ENCODE measurements around the gene FHL2.

The FHL2 gene

DNA sequence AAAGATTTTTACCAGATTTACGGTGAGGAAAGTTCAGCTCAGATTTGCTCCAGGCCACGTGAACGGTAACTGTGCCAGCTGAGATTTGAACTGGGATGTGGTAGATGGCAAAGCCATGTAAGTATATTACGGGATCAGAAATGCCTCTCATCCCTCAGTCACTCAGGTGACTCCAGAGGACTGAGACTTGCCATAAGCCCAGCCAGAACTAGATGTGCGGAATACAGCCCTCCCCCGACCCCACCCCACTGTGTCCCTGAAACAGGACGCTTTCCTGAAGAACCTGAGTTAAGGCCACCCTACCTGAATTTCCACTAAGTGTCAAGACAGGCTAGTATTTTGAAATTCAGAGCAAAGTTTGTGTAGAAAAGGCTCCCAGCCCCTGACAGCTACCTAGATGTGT is 1.3 kb upstream of the FHL2 start:
- peaks cover 35% of the 10 kb centered on the region in 2 donors for H3K4me1 ChIP-seq (ENCODE audit: control insufficient read depth in 1 of 2, insufficient read depth in 2 of 2, low read length in 2 of 2)
- peak overlapping the region in 1 of 2 donors; percentile 49 for H3K9ac ChIP-seq (ENCODE audit: low read depth in 1 of 2, low read length in 2 of 2)
- peak overlapping the region; percentile 43 for H3K27ac ChIP-seq (ENCODE audit: low read depth, low read length)
- no peaks in the 10 kb centered on the region for H3K9me3 ChIP-seq (ENCODE audit: control insufficient read depth in 1 of 2, low read length in 2 of 2)
- peak overlapping the region in 1 of 2 donors; percentile 19 for H3K4me3 ChIP-seq (ENCODE audit: low read depth in 1 of 2, low read length in 2 of 2)
- no peaks in the 10 kb centered on the region for H3K36me3 ChIP-seq (ENCODE audit: control insufficient read depth in 1 of 2, insufficient read depth in 2 of 2, low read length in 2 of 2)
- no peaks in the 10 kb centered on the region for H3K27me3 ChIP-seq (ENCODE audit: control insufficient read depth in 1 of 2, insufficient read depth in 2 of 2, low read length in 2 of 2)

DNA sequence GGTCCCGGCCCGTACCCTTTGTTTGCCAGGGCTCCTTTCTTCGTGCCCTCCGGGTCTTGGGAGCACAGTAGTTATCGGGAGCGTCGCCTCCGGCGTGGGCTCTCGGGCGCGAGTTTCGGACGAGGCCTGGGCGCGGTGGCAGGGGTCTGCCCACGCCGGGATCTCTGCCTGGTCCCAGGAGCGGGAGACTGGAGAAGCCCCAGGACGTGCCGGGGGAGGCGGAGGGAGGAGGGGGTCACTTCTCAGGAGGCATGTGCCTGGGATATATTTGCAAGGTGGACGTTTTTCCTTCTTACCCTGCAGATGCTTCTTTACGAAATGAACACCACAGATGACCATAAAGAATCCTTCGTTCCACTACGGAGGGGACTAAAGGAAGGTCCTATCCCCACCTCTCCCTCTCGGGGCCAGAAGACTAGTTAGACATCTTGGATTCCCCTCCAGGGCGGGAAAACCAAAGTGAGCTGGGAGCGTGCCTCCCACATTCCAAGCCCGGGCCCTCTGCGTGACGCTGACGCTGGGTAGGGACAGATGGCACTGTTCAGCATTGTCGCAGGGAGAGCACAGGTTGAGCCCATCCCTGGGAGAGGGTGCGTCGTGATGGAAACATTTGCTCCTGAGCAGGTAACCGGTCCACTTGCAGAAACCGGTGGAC is 483 bp upstream of the FHL2 start:
- Histone ChIP-seq H3K4me3 (ENCODE audit: low read depth in 1 of 2, low read length in 2 of 2) (peak overlapping the region; percentile 1 to 80), H3K9me3 (ENCODE audit: control insufficient read depth in 1 of 2, low read length in 2 of 2) (no peaks in the 10 kb centered on the region), H3K27ac (ENCODE audit: low read depth, low read length) (peak overlapping the region; percentile 30), H3K9ac (ENCODE audit: low read depth in 1 of 2, low read length in 2 of 2) (peak overlapping the region; percentile 89 to 92), H3K36me3 (ENCODE audit: control insufficient read depth in 1 of 2, insufficient read depth in 2 of 2, low read length in 2 of 2) (no peaks in the 10 kb centered on the region), H3K4me1 (ENCODE audit: control insufficient read depth in 1 of 2, insufficient read depth in 2 of 2, low read length in 2 of 2) (peaks cover 31% of the 10 kb centered on the region in 2 donors), H3K27me3 (ENCODE audit: control insufficient read depth in 1 of 2, insufficient read depth in 2 of 2, low read length in 2 of 2) (no peaks in the 10 kb centered on the region)

DNA sequence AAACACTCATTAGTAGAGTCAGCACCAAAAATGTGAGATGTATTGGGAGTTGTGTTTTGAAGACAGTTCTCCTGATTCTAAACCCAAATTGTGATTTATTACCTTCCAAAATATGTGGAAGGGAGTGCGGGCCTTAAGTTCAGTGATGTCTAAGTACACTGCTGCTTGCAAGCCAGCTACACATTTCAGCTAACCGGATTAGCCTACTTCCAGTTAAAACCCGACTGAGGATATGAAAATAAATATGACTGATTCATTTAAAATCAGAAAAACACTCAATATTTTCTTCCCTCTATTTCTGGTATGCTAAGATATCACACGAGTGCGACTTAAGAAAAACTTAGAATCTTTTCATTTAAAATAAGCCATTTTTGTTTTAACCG is 907 bp downstream of the FHL2 start:
- peaks cover 17% of the 10 kb centered on the region in 2 donors for H3K4me1 ChIP-seq (ENCODE audit: control insufficient read depth in 1 of 2, insufficient read depth in 2 of 2, low read length in 2 of 2)
- H3K9ac ChIP-seq (ENCODE audit: low read depth in 1 of 2, low read length in 2 of 2) = peak overlapping the region; percentile 89 to 92
- H3K4me3 ChIP-seq (ENCODE audit: low read depth in 1 of 2, low read length in 2 of 2) = peak overlapping the region; percentile 80 to 84
- peaks cover 0 to 8% of the 10 kb centered on the region in 2 donors for H3K36me3 ChIP-seq (ENCODE audit: control insufficient read depth in 1 of 2, insufficient read depth in 2 of 2, low read length in 2 of 2)
- H3K27me3 ChIP-seq (ENCODE audit: control insufficient read depth in 1 of 2, insufficient read depth in 2 of 2, low read length in 2 of 2) = no peaks in the 10 kb centered on the region
- peak overlapping the region; percentile 82 for H3K27ac ChIP-seq (ENCODE audit: low read depth, low read length)
- no peaks in the 10 kb centered on the region for H3K9me3 ChIP-seq (ENCODE audit: control insufficient read depth in 1 of 2, low read length in 2 of 2)

DNA sequence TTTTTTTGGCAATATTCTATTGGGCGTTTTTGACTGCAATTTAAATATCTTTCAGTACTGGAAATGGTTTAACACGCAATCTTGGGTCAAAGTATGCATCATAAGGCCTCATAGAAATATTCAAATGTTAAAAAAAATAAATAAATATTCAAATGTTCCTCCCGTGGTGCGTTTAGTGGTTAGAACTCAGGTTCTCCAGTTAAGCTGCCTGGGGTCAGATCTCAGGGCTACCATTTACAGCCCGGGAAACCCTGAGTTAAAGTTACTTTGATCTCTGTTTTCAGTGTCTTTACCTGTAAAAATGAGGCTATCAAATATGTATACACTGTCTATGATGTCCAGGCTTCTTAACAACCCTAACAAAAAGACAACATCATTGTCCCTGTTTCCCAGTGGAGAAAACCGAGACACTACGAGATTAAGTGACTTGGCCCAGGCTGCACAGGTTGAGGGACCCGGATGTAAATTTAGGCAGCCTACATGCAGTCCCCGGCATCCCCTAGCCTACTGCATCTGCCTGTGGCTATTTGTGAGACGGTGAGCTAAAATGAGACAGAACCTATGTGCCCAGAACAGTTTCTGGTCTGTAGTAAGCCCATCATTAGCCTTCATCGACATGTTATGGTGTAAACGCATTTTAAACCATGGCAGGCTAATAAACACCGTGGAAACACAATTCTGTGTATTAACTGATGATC is 1.7 kb downstream of the FHL2 start:
- Histone ChIP-seq H3K4me1 (ENCODE audit: control insufficient read depth in 1 of 2, insufficient read depth in 2 of 2, low read length in 2 of 2) (peaks cover 16 to 21% of the 10 kb centered on the region in 2 donors), H3K36me3 (ENCODE audit: control insufficient read depth in 1 of 2, insufficient read depth in 2 of 2, low read length in 2 of 2) (peaks cover 0 to 8% of the 10 kb centered on the region in 2 donors), H3K9me3 (ENCODE audit: control insufficient read depth in 1 of 2, low read length in 2 of 2) (no peaks in the 10 kb centered on the region), H3K4me3 (ENCODE audit: low read depth in 1 of 2, low read length in 2 of 2) (peak overlapping the region; percentile 80 to 84), H3K9ac (ENCODE audit: low read depth in 1 of 2, low read length in 2 of 2) (peak overlapping the region; percentile 89 to 92), H3K27ac (ENCODE audit: low read depth, low read length) (peak overlapping the region; percentile 57), H3K27me3 (ENCODE audit: control insufficient read depth in 1 of 2, insufficient read depth in 2 of 2, low read length in 2 of 2) (no peaks in the 10 kb centered on the region)

DNA sequence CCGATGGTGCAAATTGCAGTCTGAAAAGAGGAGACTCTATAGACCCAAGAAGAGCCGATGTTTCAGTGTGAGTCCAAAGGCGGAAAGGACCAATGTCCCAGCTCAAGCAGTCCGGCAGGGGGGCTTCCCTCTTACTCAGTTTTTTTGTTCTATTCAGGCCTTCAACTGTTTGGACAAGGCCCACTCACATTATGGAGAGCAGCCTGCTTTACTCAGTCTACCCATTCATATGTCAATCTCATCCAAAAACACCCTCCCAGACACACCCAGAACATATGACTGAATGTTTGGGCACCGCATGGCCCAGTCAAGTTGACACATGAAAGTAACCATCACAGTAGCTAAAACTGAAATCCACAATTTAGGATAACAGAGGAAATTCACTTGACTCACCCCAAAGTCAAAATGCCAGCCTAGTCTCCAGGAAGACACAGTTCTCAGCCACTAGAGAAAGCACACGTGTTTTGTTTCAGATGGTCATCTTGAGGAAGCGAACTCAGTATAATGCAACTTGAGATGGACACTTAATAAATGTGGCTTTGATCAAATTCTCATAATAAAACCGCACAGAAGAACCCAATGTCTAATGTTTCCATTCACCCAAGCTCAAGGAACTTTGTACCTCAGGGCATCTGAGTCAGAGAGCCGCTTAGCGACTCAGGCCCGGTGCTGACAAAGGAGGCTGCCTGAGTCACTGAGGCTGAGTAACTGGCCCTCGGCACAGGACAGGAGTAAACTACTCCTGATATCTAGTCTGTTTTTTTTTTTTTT is 2.4 kb downstream of the FHL2 start:
- peaks cover 19 to 29% of the 10 kb centered on the region in 2 donors for H3K4me1 ChIP-seq (ENCODE audit: control insufficient read depth in 1 of 2, insufficient read depth in 2 of 2, low read length in 2 of 2)
- H3K27me3 ChIP-seq (ENCODE audit: control insufficient read depth in 1 of 2, insufficient read depth in 2 of 2, low read length in 2 of 2) = no peaks in the 10 kb centered on the region
- H3K9me3 ChIP-seq (ENCODE audit: control insufficient read depth in 1 of 2, low read length in 2 of 2) = no peaks in the 10 kb centered on the region
- peaks cover 0 to 8% of the 10 kb centered on the region in 2 donors for H3K36me3 ChIP-seq (ENCODE audit: control insufficient read depth in 1 of 2, insufficient read depth in 2 of 2, low read length in 2 of 2)
- H3K9ac ChIP-seq (ENCODE audit: low read depth in 1 of 2, low read length in 2 of 2) = peak overlapping the region in 1 of 2 donors; percentile 92
- no peak overlapping the region for H3K27ac ChIP-seq (ENCODE audit: low read depth, low read length)
- H3K4me3 ChIP-seq (ENCODE audit: low read depth in 1 of 2, low read length in 2 of 2) = peak overlapping the region; percentile 2 to 84

DNA sequence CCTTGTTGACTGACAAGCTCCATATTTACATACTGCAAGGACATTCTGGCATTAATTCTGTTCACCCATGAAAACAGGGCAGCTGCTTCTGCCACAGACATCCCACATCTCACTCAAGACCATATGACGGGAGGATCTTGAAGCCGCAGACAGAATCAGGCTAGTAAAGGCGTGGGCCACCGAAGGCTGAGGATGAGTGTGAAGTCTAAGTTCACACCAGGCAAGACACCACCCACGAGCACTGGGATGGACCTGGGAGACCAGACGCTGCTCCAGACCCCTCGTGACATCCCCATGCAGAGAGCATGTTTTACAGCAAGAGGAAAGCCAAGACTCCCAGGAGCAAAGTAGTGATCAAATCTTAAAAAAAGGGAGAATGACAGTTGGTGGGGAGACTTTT is 3.2 kb downstream of the FHL2 start:
- H3K4me1 ChIP-seq (ENCODE audit: control insufficient read depth in 1 of 2, insufficient read depth in 2 of 2, low read length in 2 of 2) = peaks cover 22 to 33% of the 10 kb centered on the region in 2 donors
- H3K4me3 ChIP-seq (ENCODE audit: low read depth in 1 of 2, low read length in 2 of 2) = peak overlapping the region; percentile 2 to 84
- peaks cover 3 to 13% of the 10 kb centered on the region in 2 donors for H3K36me3 ChIP-seq (ENCODE audit: control insufficient read depth in 1 of 2, insufficient read depth in 2 of 2, low read length in 2 of 2)
- H3K27me3 ChIP-seq (ENCODE audit: control insufficient read depth in 1 of 2, insufficient read depth in 2 of 2, low read length in 2 of 2) = no peaks in the 10 kb centered on the region
- no peaks in the 10 kb centered on the region for H3K9me3 ChIP-seq (ENCODE audit: control insufficient read depth in 1 of 2, low read length in 2 of 2)
- peak overlapping the region; percentile 23 for H3K27ac ChIP-seq (ENCODE audit: low read depth, low read length)
- no peak overlapping the region for H3K9ac ChIP-seq (ENCODE audit: low read depth in 1 of 2, low read length in 2 of 2)

DNA sequence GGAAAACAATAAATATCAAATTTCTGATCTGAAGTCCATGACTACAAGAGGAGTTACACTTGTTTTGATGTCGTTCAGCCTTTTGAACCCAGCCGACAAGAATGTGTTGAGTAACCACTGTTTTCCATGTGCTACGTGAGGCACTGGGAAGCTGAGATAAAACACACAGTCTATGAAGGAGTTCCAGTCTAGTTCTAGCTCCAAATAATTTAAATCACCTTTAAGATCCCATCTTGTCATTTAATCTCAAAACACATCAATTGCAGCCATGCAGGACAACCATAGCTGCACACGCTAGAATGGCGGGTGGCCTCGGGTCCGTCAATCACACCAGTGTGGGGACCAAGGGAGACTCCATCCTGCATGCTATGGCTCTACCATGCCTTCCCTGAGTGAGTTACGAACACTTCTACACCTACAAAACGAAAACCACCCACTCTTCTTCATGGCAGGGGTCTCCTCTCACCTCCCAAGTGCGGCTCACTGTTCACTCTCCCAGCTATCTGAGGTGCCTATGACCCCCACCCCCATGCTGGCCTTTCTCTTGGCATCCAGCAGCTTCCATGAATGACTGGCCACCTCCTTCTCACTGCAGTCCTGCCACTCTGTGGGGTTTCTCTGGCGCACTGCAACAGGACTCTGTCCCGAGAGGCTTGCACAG is 3.8 kb downstream of the FHL2 start:
- Histone ChIP-seq H3K27ac (ENCODE audit: low read depth, low read length) (no peak overlapping the region), H3K9ac (ENCODE audit: low read depth in 1 of 2, low read length in 2 of 2) (no peak overlapping the region), H3K4me1 (ENCODE audit: control insufficient read depth in 1 of 2, insufficient read depth in 2 of 2, low read length in 2 of 2) (peaks cover 18 to 33% of the 10 kb centered on the region in 2 donors), H3K4me3 (ENCODE audit: low read depth in 1 of 2, low read length in 2 of 2) (peak overlapping the region in 1 of 2 donors; percentile 84), H3K9me3 (ENCODE audit: control insufficient read depth in 1 of 2, low read length in 2 of 2) (no peaks in the 10 kb centered on the region), H3K36me3 (ENCODE audit: control insufficient read depth in 1 of 2, insufficient read depth in 2 of 2, low read length in 2 of 2) (peaks cover 3 to 13% of the 10 kb centered on the region in 2 donors), H3K27me3 (ENCODE audit: control insufficient read depth in 1 of 2, insufficient read depth in 2 of 2, low read length in 2 of 2) (no peaks in the 10 kb centered on the region)

DNA sequence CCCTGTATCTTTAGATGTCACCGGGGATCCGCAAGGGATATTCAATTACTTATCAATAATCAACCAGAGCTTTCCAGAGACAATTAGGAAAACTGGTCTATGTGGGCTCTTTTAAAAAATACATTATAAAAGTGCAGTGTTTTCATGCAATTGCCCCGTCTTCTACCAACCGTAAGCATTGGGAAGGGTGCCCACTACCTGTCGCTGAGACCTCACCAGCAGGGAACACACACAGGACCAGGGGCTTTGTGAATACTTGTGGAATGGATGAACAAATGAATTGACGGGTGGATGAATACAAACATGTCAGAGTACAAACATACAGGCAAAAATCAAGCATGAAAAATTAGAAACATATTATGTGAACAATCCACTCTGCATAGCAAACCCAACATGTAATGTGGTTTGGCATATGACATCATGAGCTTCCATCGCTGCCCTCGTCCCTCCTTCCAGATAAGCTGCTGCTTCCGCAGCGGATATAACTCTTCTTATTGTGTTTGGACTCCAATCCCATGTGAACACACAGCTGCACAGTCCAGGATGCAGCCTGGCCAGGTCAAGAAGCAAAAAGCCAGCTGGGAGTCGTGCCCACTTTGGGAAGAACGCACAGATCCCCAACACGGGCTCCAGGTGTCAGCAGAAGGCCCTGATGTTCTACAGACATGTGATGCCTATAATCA is 5.3 kb downstream of the FHL2 start:
- Histone ChIP-seq H3K36me3 (ENCODE audit: control insufficient read depth in 1 of 2, insufficient read depth in 2 of 2, low read length in 2 of 2) (peaks cover 3 to 13% of the 10 kb centered on the region in 2 donors), H3K4me3 (ENCODE audit: low read depth in 1 of 2, low read length in 2 of 2) (no peak overlapping the region), H3K27me3 (ENCODE audit: control insufficient read depth in 1 of 2, insufficient read depth in 2 of 2, low read length in 2 of 2) (no peaks in the 10 kb centered on the region), H3K27ac (ENCODE audit: low read depth, low read length) (no peak overlapping the region), H3K9me3 (ENCODE audit: control insufficient read depth in 1 of 2, low read length in 2 of 2) (no peaks in the 10 kb centered on the region), H3K4me1 (ENCODE audit: control insufficient read depth in 1 of 2, insufficient read depth in 2 of 2, low read length in 2 of 2) (peaks cover 11 to 27% of the 10 kb centered on the region in 2 donors), H3K9ac (ENCODE audit: low read depth in 1 of 2, low read length in 2 of 2) (no peak overlapping the region)

DNA sequence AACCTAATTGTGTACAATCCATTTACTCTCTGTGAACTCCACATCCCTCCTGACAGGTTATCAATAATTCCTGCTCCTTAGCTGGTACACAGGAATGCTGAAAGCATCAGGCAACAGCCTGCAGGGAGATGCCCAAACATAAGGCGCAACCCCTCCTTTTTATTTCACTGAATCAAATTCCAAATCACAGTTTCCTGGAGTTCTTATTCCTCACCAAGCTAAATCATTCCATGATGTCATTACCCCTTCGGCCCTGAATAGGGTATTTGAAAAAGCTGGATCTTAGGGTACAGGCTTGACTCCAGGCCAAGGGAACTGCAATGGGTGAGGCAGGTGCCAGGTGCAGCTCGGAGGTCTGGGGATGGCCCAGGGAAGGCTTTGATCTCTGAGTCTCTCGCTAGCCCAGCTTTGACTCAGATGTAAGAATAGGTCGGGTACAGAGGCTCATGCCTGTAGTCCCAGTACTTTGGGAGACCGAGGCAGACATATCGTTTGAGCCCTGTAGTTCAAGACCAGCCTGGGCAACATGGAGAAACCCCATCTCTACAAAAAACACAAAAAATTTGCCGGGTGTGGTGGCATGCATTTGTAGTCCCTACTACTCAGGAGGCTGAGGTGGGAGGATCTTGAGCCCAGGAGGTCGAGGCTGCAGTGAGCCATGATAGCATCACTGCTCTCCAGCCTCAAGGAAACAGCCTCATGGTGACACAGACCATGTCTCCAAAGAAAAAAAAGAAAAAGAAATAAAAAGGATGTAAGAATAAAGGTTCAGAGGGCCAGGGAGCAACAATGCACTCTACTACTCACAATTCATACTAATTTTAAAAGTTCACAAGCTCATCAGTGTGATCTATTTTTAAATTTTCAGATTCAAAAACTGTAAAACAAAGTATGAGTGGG is 6.8 kb downstream of the FHL2 start:
- Histone ChIP-seq H3K27me3 (ENCODE audit: control insufficient read depth in 1 of 2, insufficient read depth in 2 of 2, low read length in 2 of 2) (no peaks in the 10 kb centered on the region), H3K9me3 (ENCODE audit: control insufficient read depth in 1 of 2, low read length in 2 of 2) (no peaks in the 10 kb centered on the region), H3K9ac (ENCODE audit: low read depth in 1 of 2, low read length in 2 of 2) (no peak overlapping the region), H3K4me1 (ENCODE audit: control insufficient read depth in 1 of 2, insufficient read depth in 2 of 2, low read length in 2 of 2) (peaks cover 10 to 31% of the 10 kb centered on the region in 2 donors), H3K4me3 (ENCODE audit: low read depth in 1 of 2, low read length in 2 of 2) (no peak overlapping the region), H3K27ac (ENCODE audit: low read depth, low read length) (no peak overlapping the region), H3K36me3 (ENCODE audit: control insufficient read depth in 1 of 2, insufficient read depth in 2 of 2, low read length in 2 of 2) (peaks cover 3 to 13% of the 10 kb centered on the region in 2 donors)

All from duodenal mucosa (tissue), 2 donors.